Measurements from ENCODE around the gene APOL3. TPM values are rescaled to one million over a fixed set of nuclear protein-coding genes. Genes with fewer than 3 reads are reported as not detected.

The APOL3 gene
- total and polyA plus RNA-seq, 2 donors (not counting 3 experiments of a cell fraction or from before 2014, with no cell fraction given): 17.9 to 36.9 TPM

DNA sequence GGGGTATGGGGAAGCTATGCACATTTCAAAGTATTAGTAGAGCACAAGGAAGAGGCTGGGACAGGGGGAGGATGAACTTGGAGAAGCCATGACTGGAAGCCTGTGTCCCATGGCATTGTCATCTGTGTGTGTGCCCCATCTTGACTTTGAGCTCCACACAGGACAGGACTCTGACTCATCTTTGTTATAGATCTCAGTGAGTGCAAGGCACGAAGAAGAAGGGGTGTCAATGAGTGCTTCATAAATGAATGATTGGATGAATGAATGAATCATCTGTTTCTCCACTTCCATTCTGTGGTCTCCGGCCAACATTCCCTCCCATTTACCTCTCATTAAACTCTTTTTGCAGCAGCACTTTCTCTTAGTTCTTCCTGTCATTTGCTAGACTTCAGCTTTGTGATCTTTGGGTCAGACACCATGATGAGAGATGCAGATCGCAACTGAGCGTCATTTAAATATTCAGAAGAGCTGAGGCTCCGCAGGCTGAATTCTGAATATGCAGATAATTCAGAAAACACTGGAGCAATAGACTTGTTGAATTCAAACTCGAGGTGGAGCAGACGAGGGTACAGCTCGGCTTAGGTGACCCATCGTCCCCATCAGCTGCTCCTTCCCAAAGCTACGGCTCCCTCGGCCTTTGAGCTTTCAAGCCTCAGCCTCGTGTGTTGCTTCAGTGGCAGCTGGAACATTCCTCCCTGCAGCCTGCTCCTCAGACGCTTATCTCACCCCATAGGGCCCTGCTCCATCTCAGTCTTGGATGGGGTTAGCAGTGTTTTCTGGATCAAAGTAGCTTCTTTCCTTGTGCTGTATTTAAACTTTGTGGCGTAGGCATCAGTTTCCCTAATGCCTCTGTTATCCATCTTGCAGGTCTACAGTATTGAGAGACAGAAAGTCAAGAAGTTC is 30.8 kb downstream of the APOL3 start:
- intact Hi-C loops (cut with micrococcal nuclease): loop anchor here (10.0 kb wide), 1 partner anchor 375 kb away; no protein-coding TSS in a partner anchor
- Histone ChIP-seq H3K36me3 (ENCODE audit: control insufficient read depth in 2 of 2, extremely low read depth in 1 of 2, insufficient read depth in 2 of 2, low read length in 2 of 2) (no peaks in the 10 kb centered on the region), H3K4me1 (ENCODE audit: control insufficient read depth, extremely low read depth, insufficient read depth, low read length) (no peaks in the 10 kb centered on the region), H3K27ac (ENCODE audit: insufficient read depth, low read depth, low read length) (no peak overlapping the region), H3K79me2 (ENCODE audit: control insufficient read depth, insufficient read depth, low read length) (no peaks in the 10 kb centered on the region), H4K20me1 (replicated peaks; ENCODE audit: control insufficient read depth, extremely low read depth, insufficient read depth, low read length) (no peaks in the 10 kb centered on the region), H3K4me3 (replicated peaks in 1 of 3; ENCODE audit: insufficient read depth in 1 of 3, low read depth in 1 of 3, low read length in 3 of 3) (no peak overlapping the region), H3K4me2 (ENCODE audit: insufficient read depth, low read length) (no peak overlapping the region), H3K9me3 (replicated peaks; ENCODE audit: control insufficient read depth, insufficient read depth, low read length) (no peaks in the 10 kb centered on the region), H3K9ac (replicated peaks; ENCODE audit: extremely low read depth, insufficient read depth, low read length) (no peak overlapping the region), H3K27me3 (ENCODE audit: control insufficient read depth in 2 of 2, insufficient read depth in 2 of 2, low read length in 2 of 2) (peaks cover 22 to 23% of the 10 kb centered on the region in 2 experiments), H2AFZ (ENCODE audit: low read depth, low read length) (no peak overlapping the region), H3K9me1 (replicated peaks; ENCODE audit: control insufficient read depth, extremely low read depth, insufficient read depth, low read length) (no peaks in the 10 kb centered on the region)
- dilution Hi-C loops (cut with MboI; ENCODE audit: extremely low pct_ligation_motif_present, low sequenced_read_pairs): no loop called here
- no peak for TF ChIP-seq POLR2AphosphoS5 (IDR thresholded peaks at IDR 0.05; ENCODE audit: insufficient read depth, low read depth, low read length)
- no peak for TF ChIP-seq JUN (IDR thresholded peaks at IDR 0.05; ENCODE audit: borderline replicate concordance, insufficient read depth, insufficient read length, low read depth)
- TF ChIP-seq POLR2A (IDR thresholded peaks at IDR 0.05; ENCODE audit: low read depth, low read length): no peak
- TF ChIP-seq MYC (IDR thresholded peaks at IDR 0.05; ENCODE audit: low read depth, low read length): no peak
- TF ChIP-seq, protein P1, sequence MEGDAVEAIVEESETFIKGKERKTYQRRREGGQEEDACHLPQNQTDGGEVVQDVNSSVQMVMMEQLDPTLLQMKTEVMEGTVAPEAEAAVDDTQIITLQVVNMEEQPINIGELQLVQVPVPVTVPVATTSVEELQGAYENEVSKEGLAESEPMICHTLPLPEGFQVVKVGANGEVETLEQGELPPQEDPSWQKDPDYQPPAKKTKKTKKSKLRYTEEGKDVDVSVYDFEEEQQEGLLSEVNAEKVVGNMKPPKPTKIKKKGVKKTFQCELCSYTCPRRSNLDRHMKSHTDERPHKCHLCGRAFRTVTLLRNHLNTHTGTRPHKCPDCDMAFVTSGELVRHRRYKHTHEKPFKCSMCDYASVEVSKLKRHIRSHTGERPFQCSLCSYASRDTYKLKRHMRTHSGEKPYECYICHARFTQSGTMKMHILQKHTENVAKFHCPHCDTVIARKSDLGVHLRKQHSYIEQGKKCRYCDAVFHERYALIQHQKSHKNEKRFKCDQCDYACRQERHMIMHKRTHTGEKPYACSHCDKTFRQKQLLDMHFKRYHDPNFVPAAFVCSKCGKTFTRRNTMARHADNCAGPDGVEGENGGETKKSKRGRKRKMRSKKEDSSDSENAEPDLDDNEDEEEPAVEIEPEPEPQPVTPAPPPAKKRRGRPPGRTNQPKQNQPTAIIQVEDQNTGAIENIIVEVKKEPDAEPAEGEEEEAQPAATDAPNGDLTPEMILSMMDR (IDR thresholded peaks at IDR 0.05; ENCODE audit: extremely low read depth in 1 of 2, insufficient read depth in 1 of 2, low read depth in 1 of 2, low read length in 2 of 2): no peak
- TF ChIP-seq GATA2 (IDR thresholded peaks at IDR 0.05; ENCODE audit: insufficient read depth, insufficient read length, low read depth, low read length): no peak
- TF ChIP-seq, protein P2, sequence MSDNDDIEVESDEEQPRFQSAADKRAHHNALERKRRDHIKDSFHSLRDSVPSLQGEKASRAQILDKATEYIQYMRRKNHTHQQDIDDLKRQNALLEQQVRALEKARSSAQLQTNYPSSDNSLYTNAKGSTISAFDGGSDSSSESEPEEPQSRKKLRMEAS (IDR thresholded peaks at IDR 0.05; ENCODE audit: insufficient read depth, insufficient read length): no peak
- TF ChIP-seq FOS (IDR thresholded peaks at IDR 0.05; ENCODE audit: borderline replicate concordance, insufficient read depth, low read length): no peak
- TF ChIP-seq EZH2 (IDR thresholded peaks at IDR 0.05; ENCODE audit: borderline replicate concordance, low read depth, low read length, severe bottlenecking): no peak
- ChIA-PET POLR2A (no interaction called here), CTCF (interaction anchor here (0.8 to 1.1 kb wide), 2 partner anchors 64 to 357 kb away, joined by 3 read pairs; no protein-coding TSS in a partner anchor)
- DNase-seq (ENCODE audit: low read depth, low spot score) (no peak), FAIRE-seq (no peak)
- BruUV-seq (replicated peaks): no TSS peak

All from endothelial cell of umbilical vein (primary cell).